ENCODE results near the gene IRF3. TPM values are rescaled to one million over a fixed set of nuclear protein-coding genes. Genes with fewer than 3 reads are reported as not detected.

Gene IRF3
- total RNA-seq, 4 donors from 2014 or later: 73.0 to 164 (median 104) TPM

DNA sequence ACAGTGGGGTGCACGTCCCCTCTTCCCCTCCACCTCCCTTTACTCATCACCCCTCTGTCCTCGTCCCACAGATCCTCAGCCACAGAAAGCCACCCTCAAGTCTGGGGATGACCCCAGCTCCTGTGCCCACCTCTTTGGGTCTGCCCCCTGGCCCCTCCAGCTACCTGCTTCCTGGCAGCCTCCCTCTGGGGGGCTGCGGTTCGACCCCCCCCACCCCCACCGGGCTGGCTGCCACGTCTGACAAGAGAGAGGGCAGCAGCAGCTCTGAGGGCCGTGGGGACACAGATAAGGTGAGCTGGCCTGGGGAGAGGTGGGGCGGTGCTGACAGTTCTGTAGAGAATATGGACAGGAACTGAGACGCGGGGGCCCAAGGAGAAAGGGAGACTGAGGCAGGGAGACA lies 11.1 kb downstream of the IRF3 start:
- H3K36me3 ChIP-seq: peaks cover 0 to 51% (median 23%) of the 10 kb centered on the region in 4 donors
- H3K4me3 ChIP-seq: no peak overlapping the region
- H3K4me1 ChIP-seq: no peaks in the 10 kb centered on the region
- H3K27me3 ChIP-seq: no peaks in the 10 kb centered on the region
- H3K27ac ChIP-seq: no peak overlapping the region
- no peaks in the 10 kb centered on the region for H3K9me3 ChIP-seq
- in situ Hi-C loops (cut with MboI; ENCODE audit: low pct_ligation_motif_present in 1 of 4, low pct_unique_long_range_greater_than_20kb in 1 of 4, low sequenced_read_pairs in 3 of 4) (no loop called here), intact Hi-C loops (cut with DNase I; ENCODE audit: low total_unique reads) (no loop called here)
- DNase-seq: no peak
- WGBS, 2 donors (ENCODE audit: low coverage in 1 of 2): 95 to 100% methylated on average over 4 to 10 of the region's 10 CpGs
- TF ChIP-seq POLR2AphosphoS5 (IDR thresholded peaks at IDR 0.05) (no peak), EP300 (IDR thresholded peaks at IDR 0.05; ENCODE audit: low read depth) (no peak), POLR2A (IDR thresholded peaks at IDR 0.05) (no peak)
- TF ChIP-seq, protein P1, sequence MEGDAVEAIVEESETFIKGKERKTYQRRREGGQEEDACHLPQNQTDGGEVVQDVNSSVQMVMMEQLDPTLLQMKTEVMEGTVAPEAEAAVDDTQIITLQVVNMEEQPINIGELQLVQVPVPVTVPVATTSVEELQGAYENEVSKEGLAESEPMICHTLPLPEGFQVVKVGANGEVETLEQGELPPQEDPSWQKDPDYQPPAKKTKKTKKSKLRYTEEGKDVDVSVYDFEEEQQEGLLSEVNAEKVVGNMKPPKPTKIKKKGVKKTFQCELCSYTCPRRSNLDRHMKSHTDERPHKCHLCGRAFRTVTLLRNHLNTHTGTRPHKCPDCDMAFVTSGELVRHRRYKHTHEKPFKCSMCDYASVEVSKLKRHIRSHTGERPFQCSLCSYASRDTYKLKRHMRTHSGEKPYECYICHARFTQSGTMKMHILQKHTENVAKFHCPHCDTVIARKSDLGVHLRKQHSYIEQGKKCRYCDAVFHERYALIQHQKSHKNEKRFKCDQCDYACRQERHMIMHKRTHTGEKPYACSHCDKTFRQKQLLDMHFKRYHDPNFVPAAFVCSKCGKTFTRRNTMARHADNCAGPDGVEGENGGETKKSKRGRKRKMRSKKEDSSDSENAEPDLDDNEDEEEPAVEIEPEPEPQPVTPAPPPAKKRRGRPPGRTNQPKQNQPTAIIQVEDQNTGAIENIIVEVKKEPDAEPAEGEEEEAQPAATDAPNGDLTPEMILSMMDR (IDR thresholded peaks at IDR 0.05): no peak

DNA sequence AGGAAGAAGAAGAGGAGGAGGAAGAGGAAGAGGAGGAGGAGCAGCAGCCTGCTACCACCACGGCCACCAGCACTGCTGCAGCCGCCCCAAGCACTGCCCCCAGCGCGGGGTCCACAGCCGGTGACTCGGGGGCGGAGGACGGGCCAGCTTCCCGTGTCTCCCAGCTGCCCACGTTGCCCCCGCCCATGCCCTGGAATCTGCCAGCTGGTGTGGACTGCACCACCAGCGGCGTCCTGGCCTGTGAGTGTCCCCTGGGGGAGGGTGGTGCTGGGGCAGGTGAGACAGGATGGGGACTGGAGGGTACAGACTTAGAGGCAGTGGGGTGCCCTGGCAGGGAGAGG lies 12.2 kb downstream of the IRF3 start:
- TF ChIP-seq POLR2AphosphoS5 (IDR thresholded peaks at IDR 0.05) (no peak), POLR2A (IDR thresholded peaks at IDR 0.05) (no peak), EP300 (IDR thresholded peaks at IDR 0.05; ENCODE audit: low read depth) (no peak)
- TF ChIP-seq, protein P1 (IDR thresholded peaks at IDR 0.05): no peak

DNA sequence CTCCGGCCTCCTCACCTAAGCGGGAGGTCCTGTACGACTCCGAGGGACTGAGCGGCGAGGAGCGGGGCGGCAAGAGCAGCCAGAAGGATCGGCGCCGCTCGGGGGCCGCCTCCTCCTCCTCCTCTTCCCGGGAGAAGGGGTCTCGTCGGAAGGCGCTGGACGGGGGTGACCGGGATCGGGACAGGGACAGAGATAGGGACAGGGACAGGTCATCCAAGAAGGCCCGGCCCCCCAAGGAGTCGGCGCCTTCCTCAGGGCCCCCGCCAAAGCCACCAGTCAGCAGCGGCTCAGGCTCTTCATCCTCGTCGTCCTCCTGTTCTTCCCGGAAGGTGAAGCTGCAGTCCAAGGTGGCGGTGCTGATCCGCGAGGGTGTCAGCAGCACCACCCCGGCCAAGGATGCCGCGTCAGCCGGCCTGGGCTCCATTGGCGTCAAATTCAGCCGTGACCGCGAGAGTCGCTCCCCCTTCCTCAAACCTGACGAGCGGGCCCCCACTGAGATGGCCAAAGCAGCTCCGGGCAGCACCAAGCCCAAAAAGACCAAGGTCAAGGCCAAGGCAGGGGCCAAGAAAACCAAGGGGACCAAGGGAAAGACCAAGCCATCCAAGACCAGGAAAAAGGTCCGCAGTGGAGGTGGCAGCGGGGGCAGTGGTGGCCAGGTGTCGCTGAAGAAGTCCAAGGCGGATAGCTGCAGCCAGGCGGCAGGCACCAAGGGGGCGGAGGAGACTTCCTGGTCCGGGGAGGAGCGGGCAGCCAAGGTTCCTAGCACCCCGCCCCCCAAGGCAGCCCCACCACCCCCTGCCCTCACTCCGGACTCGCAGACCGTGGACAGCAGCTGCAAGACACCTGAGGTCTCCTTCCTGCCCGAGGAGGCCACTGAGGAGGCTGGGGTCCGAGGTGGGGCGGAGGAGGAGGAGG lies 12.8 kb downstream of the IRF3 start:
- no peaks in the 10 kb centered on the region for H3K4me1 ChIP-seq
- intact Hi-C loops (cut with DNase I; ENCODE audit: low total_unique reads) (no loop called here), in situ Hi-C loops (cut with MboI; ENCODE audit: low pct_ligation_motif_present in 1 of 4, low pct_unique_long_range_greater_than_20kb in 1 of 4, low sequenced_read_pairs in 3 of 4) (no loop called here)
- no peak overlapping the region for H3K27ac ChIP-seq
- TF ChIP-seq, protein P1 (IDR thresholded peaks at IDR 0.05): no peak
- TF ChIP-seq POLR2AphosphoS5 (IDR thresholded peaks at IDR 0.05) (no peak), EP300 (IDR thresholded peaks at IDR 0.05; ENCODE audit: low read depth) (no peak), POLR2A (IDR thresholded peaks at IDR 0.05) (no peak)
- DNase-seq: no peak
- H3K4me3 ChIP-seq: no peak overlapping the region
- H3K27me3 ChIP-seq: no peaks in the 10 kb centered on the region
- WGBS, 2 donors (ENCODE audit: low coverage in 1 of 2): 95% methylated on average over 58 of the region's 58 CpGs; no CpG with 5 or more reads in 1 of the 2 donors
- no peaks in the 10 kb centered on the region for H3K9me3 ChIP-seq
- peaks cover 0 to 41% (median 20%) of the 10 kb centered on the region in 4 donors for H3K36me3 ChIP-seq

More for the DNA sequence above, 12.2 kb downstream of the IRF3 start:
- peaks cover 0 to 46% (median 23%) of the 10 kb centered on the region in 4 donors for H3K36me3 ChIP-seq
- WGBS, 2 donors (ENCODE audit: low coverage in 1 of 2): 89% methylated on average over 13 of the region's 13 CpGs; no CpG with 5 or more reads in 1 of the 2 donors
- H3K27me3 ChIP-seq: no peaks in the 10 kb centered on the region
- no peaks in the 10 kb centered on the region for H3K9me3 ChIP-seq
- intact Hi-C loops (cut with DNase I; ENCODE audit: low total_unique reads) (no loop called here), in situ Hi-C loops (cut with MboI; ENCODE audit: low pct_ligation_motif_present in 1 of 4, low pct_unique_long_range_greater_than_20kb in 1 of 4, low sequenced_read_pairs in 3 of 4) (no loop called here)
- no peak for DNase-seq
- H3K4me1 ChIP-seq: no peaks in the 10 kb centered on the region
- H3K27ac ChIP-seq: no peak overlapping the region
- H3K4me3 ChIP-seq: no peak overlapping the region

DNA sequence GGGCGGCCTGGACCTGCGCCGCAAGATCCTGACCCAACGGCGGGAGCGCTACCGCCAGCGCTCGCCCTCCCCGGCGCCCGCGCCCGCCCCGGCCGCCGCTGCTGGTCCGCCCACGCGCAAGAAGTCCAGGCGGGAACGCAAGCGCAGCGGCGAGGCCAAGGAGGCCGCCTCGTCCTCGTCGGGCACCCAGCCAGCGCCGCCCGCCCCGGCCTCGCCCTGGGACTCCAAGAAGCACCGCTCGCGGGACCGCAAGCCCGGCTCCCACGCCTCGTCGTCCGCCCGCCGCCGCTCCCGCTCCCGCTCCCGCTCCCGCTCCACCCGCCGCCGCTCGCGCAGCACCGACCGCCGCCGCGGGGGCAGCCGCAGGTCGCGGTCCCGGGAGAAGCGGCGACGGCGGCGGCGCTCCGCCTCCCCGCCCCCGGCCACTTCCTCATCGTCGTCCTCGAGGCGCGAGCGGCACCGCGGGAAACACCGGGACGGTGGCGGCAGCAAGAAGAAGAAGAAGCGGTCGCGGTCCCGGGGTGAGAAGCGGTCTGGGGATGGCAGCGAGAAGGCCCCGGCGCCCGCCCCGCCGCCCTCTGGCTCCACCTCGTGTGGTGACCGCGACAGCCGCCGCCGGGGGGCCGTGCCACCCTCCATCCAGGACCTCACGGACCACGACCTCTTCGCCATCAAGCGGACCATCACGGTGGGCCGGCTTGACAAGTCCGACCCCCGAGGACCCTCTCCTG lies 13.7 kb downstream of the IRF3 start:
- no peak for DNase-seq
- Histone ChIP-seq H3K27me3 (no peaks in the 10 kb centered on the region), H3K4me1 (no peaks in the 10 kb centered on the region), H3K9me3 (no peaks in the 10 kb centered on the region), H3K36me3 (peaks cover 0 to 36% (median 16%) of the 10 kb centered on the region in 4 donors), H3K4me3 (no peak overlapping the region), H3K27ac (no peak overlapping the region)
- TF ChIP-seq, protein P1 (IDR thresholded peaks at IDR 0.05): no peak
- TF ChIP-seq POLR2A (IDR thresholded peaks at IDR 0.05): no peak
- no peak for TF ChIP-seq POLR2AphosphoS5 (IDR thresholded peaks at IDR 0.05)
- TF ChIP-seq EP300 (IDR thresholded peaks at IDR 0.05; ENCODE audit: low read depth): no peak
- in situ Hi-C loops (cut with MboI; ENCODE audit: low pct_ligation_motif_present in 1 of 4, low pct_unique_long_range_greater_than_20kb in 1 of 4, low sequenced_read_pairs in 3 of 4) (no loop called here), intact Hi-C loops (cut with DNase I; ENCODE audit: low total_unique reads) (no loop called here)
- 97 to 98% methylated on average over 22 to 110 of the region's 110 CpGs for WGBS, 2 donors (ENCODE audit: low coverage in 1 of 2)

Data from transverse colon (tissue), 4 donors.